Brain microvascular endothelial cell (primary cell): ENCODE measurements around the gene CADM2.

Experiments
- DNase-seq: peaks from one replicate; pipeline ENCODE4 v3.0.0-alpha.2; 2020
- H3K27ac ChIP-seq: fragments of 250-450 bp; sonication (Bioruptor Pico); 2 replicates; pipeline ENCODE4 v1.5.1; 2020; ENCODE audit warnings: mild to moderate bottlenecking, moderate library complexity
- H3K27me3 ChIP-seq: fragments of 250-450 bp; sonication (Bioruptor Pico); replicated peaks from 2 replicates; pipeline ENCODE4 v1.5.1; 2020; ENCODE audit warnings: mild to moderate bottlenecking
- H3K36me3 ChIP-seq: fragments of 250-450 bp; sonication (Bioruptor Pico); replicated peaks from 2 replicates; pipeline ENCODE4 v1.5.1; 2020; ENCODE audit warnings: mild to moderate bottlenecking
- H3K4me3 ChIP-seq: 2 replicates; pipeline ENCODE4 v1.5.1; 2011; ENCODE audit warnings: low read depth, mild to moderate bottlenecking, control low read depth, low read length, moderate library complexity
- in situ Hi-C: cut with HindIII; loops from 2 replicates; pipeline ENCODE4 v1.10.0; 2017; ENCODE audit warnings: low sequenced_read_pairs, low pct_ligation_motif_present
- TF ChIP-seq, protein P1 (sequence below): IDR thresholded peaks from 2 replicates; pipeline ENCODE4 v1.5.1; 2011; ENCODE audit warnings: low read depth, mild to moderate bottlenecking, moderate library complexity, low read length, control low read depth, inconsistent platforms; ENCODE audit errors: missing control alignments

Gene CADM2

GRCh38 chr3:84959470-84960271, 882 bp downstream of the CADM2 start:
- H3K4me3 ChIP-seq, result peak overlapping the region; percentile 64
- DNase-seq, result no peak
- H3K36me3 ChIP-seq, result no peaks in the 10 kb centered on the region
- H3K27me3 ChIP-seq, result peaks cover 6% of the 10 kb centered on the region
- in situ Hi-C loops, result no loop called here
- no peak overlapping the region for H3K27ac ChIP-seq
- TF ChIP-seq, protein P1, sequence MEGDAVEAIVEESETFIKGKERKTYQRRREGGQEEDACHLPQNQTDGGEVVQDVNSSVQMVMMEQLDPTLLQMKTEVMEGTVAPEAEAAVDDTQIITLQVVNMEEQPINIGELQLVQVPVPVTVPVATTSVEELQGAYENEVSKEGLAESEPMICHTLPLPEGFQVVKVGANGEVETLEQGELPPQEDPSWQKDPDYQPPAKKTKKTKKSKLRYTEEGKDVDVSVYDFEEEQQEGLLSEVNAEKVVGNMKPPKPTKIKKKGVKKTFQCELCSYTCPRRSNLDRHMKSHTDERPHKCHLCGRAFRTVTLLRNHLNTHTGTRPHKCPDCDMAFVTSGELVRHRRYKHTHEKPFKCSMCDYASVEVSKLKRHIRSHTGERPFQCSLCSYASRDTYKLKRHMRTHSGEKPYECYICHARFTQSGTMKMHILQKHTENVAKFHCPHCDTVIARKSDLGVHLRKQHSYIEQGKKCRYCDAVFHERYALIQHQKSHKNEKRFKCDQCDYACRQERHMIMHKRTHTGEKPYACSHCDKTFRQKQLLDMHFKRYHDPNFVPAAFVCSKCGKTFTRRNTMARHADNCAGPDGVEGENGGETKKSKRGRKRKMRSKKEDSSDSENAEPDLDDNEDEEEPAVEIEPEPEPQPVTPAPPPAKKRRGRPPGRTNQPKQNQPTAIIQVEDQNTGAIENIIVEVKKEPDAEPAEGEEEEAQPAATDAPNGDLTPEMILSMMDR, result no peak

GRCh38 chr3:84960581-84960980, 1.8 kb downstream of the CADM2 start:
- TF ChIP-seq, protein P1, result no peak

DNA sequence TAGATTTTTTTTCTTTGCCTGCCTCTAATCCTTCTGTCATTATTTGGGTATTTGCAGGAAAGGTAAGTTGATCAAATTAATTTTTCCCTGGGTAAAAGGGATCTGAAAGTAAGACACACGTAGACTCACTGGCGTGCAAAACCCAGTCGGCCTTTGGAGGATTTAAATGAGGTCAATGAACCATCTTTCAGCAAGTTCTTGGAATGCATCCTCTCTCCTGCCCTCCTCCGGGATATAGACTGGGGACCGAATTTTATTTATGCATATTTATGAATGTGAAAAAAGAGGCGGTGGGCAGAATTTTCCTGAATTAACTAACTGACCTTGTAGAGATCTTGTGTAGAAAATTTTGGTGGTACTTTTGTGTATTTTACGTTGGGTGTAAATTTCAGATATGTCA, 2.2 kb downstream of the CADM2 start:
- in situ Hi-C loops, result no loop called here
- Histone ChIP-seq H3K27me3 (peaks cover 6% of the 10 kb centered on the region), H3K36me3 (no peaks in the 10 kb centered on the region), H3K27ac (no peak overlapping the region), H3K4me3 (no peak overlapping the region)
- TF ChIP-seq, protein P1, result no peak
- DNase-seq, result no peak

More at GRCh38 chr3:84960581-84960980, 1.8 kb downstream of the CADM2 start:
- no peak overlapping the region for H3K27ac ChIP-seq
- in situ Hi-C loops, result no loop called here
- H3K36me3 ChIP-seq, result no peaks in the 10 kb centered on the region
- H3K4me3 ChIP-seq, result no peak overlapping the region
- H3K27me3 ChIP-seq, result peaks cover 6% of the 10 kb centered on the region
- DNase-seq, result no peak

DNA sequence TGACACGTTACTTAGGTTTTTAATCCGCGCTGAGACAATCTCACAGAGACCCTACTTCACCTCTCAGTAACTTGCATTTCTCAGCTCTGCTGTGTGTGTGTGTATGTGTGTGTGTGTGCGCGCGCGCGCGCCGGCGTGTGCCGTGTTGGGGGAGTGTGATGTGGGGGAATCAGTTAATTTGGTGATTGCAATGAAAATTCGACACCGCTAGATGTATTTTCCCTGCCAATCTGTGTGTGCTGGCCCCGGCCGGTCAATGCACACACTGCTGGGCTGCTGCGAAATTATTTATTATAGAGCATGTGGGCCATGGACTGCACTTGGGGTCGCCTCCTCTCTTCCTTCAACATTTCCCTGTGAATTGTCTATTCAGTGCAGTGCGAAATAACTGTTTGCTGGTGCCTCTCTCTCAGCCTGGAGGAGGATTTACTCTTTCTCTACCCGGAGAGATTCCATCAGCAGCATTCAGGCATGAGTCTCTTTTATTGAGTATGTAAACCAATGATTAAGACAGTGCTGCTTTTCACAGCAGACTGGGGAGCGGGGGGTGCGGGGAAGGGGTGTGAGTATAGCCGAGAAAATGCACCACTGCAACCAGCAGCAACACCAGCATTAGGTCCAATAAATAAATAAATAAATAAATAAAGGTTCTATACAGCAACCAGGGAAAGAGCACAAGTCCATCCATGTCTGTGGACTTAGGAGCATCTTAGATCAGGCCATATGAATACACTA, 2.9 kb downstream of the CADM2 start:
- in situ Hi-C loops, result no loop called here
- DNase-seq, result no peak
- H3K4me3 ChIP-seq, result no peak overlapping the region
- no peak overlapping the region for H3K27ac ChIP-seq
- peaks cover 6% of the 10 kb centered on the region for H3K27me3 ChIP-seq
- TF ChIP-seq, protein P1, result no peak
- no peaks in the 10 kb centered on the region for H3K36me3 ChIP-seq

GRCh38 chr3:84962415-84962814, 3.6 kb downstream of the CADM2 start:
- no peaks in the 10 kb centered on the region for H3K36me3 ChIP-seq
- TF ChIP-seq, protein P1, result no peak
- DNase-seq, result no peak
- H3K4me3 ChIP-seq, result no peak overlapping the region
- peaks cover 6% of the 10 kb centered on the region for H3K27me3 ChIP-seq
- in situ Hi-C loops, result no loop called here
- H3K27ac ChIP-seq, result no peak overlapping the region
